PC-3 (cell line): ENCODE results near the gene SLC6A11. TPM values are rescaled to one million over a fixed set of nuclear protein-coding genes. Genes with fewer than 3 reads are reported as not detected.

ENCODE experiments used
- ATAC-seq: fragments of 200-7000 bp; cut with Tn5 transposase; 2 replicates; pipeline ENCODE4 v1.9.1; 2020; ENCODE audit warnings: mild to moderate bottlenecking, moderate library complexity
- BruUV-seq: library from RNA; stranded (reverse); fragments of 400-500 nt; replicated peaks from 2 replicates; lab custom pipeline; 2021; lab: Mats Ljungman, UMichigan
- CTCF ChIA-PET: fragments of 300-600 bp; sonication (Branson Sonifier 250); formaldehyde crosslinking; loops from one replicate; lab custom pipeline; 2022; ENCODE audit warnings: antibody characterized with exemption; lab: Charles Lee
- POLR2A ChIA-PET: fragments of 300-600 bp; sonication (Branson Sonifier 250); formaldehyde crosslinking; loops from one replicate; lab custom pipeline; 2022; ENCODE audit warnings: antibody characterized with exemption; ENCODE audit not compliant: unreplicated experiment; lab: Charles Lee
- DNase-seq: peaks from one replicate; pipeline ENCODE4 v3.0.0-alpha.2; 2015
- H2AFZ ChIP-seq: fragments of 300-600 bp; sonication (generic); 2 replicates; pipeline ENCODE4 v1.6.0; 2016; ENCODE audit warnings: antibody characterized with exemption, low read length
- H3F3A ChIP-seq: fragments of 300-600 bp; sonication (generic); one replicate; pipeline ENCODE4 v1.6.0; 2017; ENCODE audit warnings: antibody characterized with exemption, low read length, control low read depth, mild to moderate bottlenecking; ENCODE audit not compliant: unreplicated experiment
- H3K27ac ChIP-seq: fragments of 300-600 bp; sonication (generic); 2 replicates; pipeline ENCODE4 v1.5.1; 2016; ENCODE audit warnings: mild to moderate bottlenecking, low read length
- H3K27me3 ChIP-seq: fragments of 300-600 bp; sonication (generic); 2 replicates; pipeline ENCODE4 v1.6.1; 2016; ENCODE audit warnings: low read length, mixed read lengths
- H3K36me3 ChIP-seq: fragments of 300-600 bp; sonication (generic); 2 replicates; pipeline ENCODE4 v1.6.1; 2016; ENCODE audit warnings: low read depth, mixed run types, low read length, mixed read lengths
- H3K4me1 ChIP-seq: fragments of 300-600 bp; sonication (generic); 2 replicates; pipeline ENCODE4 v1.5.1; 2016; ENCODE audit warnings: low read length; ENCODE audit not compliant: insufficient read depth
- H3K4me2 ChIP-seq: fragments of 300-600 bp; sonication (generic); 2 replicates; pipeline ENCODE4 v1.6.0; 2016; ENCODE audit warnings: low read length
- H3K4me3 ChIP-seq: fragments of 300-600 bp; sonication (generic); 2 replicates; pipeline ENCODE4 v1.5.1; 2016; ENCODE audit warnings: mild to moderate bottlenecking, low read length, mixed read lengths
- H3K79me2 ChIP-seq: fragments of 300-600 bp; sonication (generic); 2 replicates; pipeline ENCODE4 v1.6.1; 2017; ENCODE audit warnings: low read length, mixed read lengths
- H3K9ac ChIP-seq: fragments of 300-600 bp; sonication (generic); 2 replicates; pipeline ENCODE4 v1.6.0; 2016; ENCODE audit warnings: mild to moderate bottlenecking, low read length
- H3K9me2 ChIP-seq: fragments of 300-600 bp; sonication (generic); replicated peaks from 2 replicates; pipeline ENCODE4 v1.6.1; 2016; ENCODE audit warnings: mixed run types, low read length, mixed read lengths
- H3K9me3 ChIP-seq: fragments of 300-600 bp; sonication (generic); 2 replicates; pipeline ENCODE4 v1.6.1; 2016; ENCODE audit warnings: low read length, mixed read lengths
- H4K20me1 ChIP-seq: fragments of 300-600 bp; sonication (generic); 2 replicates; pipeline ENCODE4 v1.6.1; 2016; ENCODE audit warnings: low read length, mixed read lengths
- EZH2 ChIP-seq: fragments of 300-600 bp; sonication (generic); IDR thresholded peaks from one replicate; pipeline ENCODE4 v1.6.1; 2017; ENCODE audit warnings: antibody characterized with exemption, mild to moderate bottlenecking, low read length; ENCODE audit not compliant: unreplicated experiment
- EZH2phosphoT487 ChIP-seq: fragments of 300-600 bp; sonication (generic); IDR thresholded peaks from 2 replicates; pipeline ENCODE4 v1.6.1; 2018; ENCODE audit warnings: mild to moderate bottlenecking, antibody characterized with exemption, low read length, borderline replicate concordance
- intact Hi-C: fragments of 100-400 bp; cut with micrococcal nuclease; formaldehyde crosslinking; loops from 2 replicates; pipeline ENCODE4 v1.9.0; 2023
- total RNA-seq: library from RNA; depleted of rRNA; stranded (reverse); fragments of >200 nt; gene quantifications from 2 replicates; pipeline ENCODE4 v1.2.3, GENCODE V29; 2014
- TF ChIP-seq, protein P1 (sequence below): fragments of 300-600 bp; sonication (generic); conservative IDR thresholded peaks from 2 replicates; pipeline ENCODE4 v1.5.1; 2017; ENCODE audit warnings: antibody characterized with exemption, low read depth, mild to moderate bottlenecking, low read length

Gene SLC6A11
- total RNA-seq, 1 experiment from 2014 or later, result 34.0 TPM

DNA sequence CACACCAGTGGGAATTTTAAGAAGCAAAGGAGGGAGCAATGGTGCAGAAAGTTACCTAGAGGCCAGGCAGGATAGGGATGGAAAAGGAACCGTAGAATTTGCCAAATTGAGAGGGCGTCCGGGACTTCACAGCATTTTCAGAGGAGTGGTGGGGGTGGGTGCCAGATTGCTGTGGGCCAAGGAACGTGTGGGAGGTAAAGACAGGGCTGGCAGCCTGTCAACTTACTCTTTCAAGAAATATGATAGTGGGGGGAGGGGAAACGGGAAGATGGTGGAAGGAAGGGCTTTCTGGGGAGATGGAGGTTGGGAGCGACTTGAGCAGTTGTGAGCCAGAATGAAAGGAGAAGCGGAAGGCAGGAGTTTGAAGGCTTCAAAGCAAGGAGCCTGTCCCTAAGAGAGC lies 1.4 kb upstream of the SLC6A11 start:
- Histone ChIP-seq H3K4me1 (peaks cover 34% of the 10 kb centered on the region), H3K27me3 (no peaks in the 10 kb centered on the region), H2AFZ (no peak overlapping the region), H3K36me3 (peaks cover under 1% of the 10 kb centered on the region; the same call in 1 of the 2 replicates), H3K4me3 (no peak overlapping the region), H3K27ac (no peak overlapping the region), H3K9ac (no peak overlapping the region), H4K20me1 (no peaks in the 10 kb centered on the region), H3K9me3 (no peaks in the 10 kb centered on the region), H3K4me2 (no peak overlapping the region), H3F3A (no peaks in the 10 kb centered on the region), H3K9me2 (no peaks in the 10 kb centered on the region), H3K79me2 (peaks cover 33% of the 10 kb centered on the region)
- intact Hi-C loops, result loop anchor here (10.0 kb wide), 1 partner anchor 70 kb away; no protein-coding TSS in a partner anchor
- TF ChIP-seq EZH2phosphoT487, result no peak
- TF ChIP-seq, protein P1, sequence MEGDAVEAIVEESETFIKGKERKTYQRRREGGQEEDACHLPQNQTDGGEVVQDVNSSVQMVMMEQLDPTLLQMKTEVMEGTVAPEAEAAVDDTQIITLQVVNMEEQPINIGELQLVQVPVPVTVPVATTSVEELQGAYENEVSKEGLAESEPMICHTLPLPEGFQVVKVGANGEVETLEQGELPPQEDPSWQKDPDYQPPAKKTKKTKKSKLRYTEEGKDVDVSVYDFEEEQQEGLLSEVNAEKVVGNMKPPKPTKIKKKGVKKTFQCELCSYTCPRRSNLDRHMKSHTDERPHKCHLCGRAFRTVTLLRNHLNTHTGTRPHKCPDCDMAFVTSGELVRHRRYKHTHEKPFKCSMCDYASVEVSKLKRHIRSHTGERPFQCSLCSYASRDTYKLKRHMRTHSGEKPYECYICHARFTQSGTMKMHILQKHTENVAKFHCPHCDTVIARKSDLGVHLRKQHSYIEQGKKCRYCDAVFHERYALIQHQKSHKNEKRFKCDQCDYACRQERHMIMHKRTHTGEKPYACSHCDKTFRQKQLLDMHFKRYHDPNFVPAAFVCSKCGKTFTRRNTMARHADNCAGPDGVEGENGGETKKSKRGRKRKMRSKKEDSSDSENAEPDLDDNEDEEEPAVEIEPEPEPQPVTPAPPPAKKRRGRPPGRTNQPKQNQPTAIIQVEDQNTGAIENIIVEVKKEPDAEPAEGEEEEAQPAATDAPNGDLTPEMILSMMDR, result no peak
- TF ChIP-seq EZH2, result no peak
- ChIA-PET CTCF (no interaction called here), POLR2A (interaction anchor here (0.5 kb wide), 1 partner anchor 33 kb away, joined by 3 read pairs; no protein-coding TSS in a partner anchor)
- ATAC-seq (no peak), DNase-seq (no peak)
- BruUV-seq, result no TSS peak

DNA sequence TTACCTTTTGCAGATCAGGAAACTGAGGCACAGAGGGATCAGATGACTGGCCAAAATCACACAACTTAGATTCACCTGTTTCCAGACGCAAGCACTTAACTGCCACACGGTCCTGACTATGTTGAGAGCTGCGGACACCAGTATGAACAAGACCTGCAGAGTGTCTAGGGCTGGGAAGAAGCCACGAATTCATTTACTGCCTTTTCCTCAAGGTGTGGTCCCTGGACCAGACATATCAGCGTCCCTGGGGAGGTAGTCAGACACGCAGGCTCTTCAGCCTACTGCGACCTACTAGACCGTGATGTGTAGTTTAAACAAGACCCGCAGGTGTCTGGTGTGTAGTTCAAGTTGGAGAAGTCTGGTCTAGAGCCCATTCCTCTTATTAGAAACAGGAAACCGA lies 541 bp upstream of the SLC6A11 start:
- Histone ChIP-seq H3K4me1 (peaks cover 34% of the 10 kb centered on the region), H3K36me3 (peaks cover 9% of the 10 kb centered on the region), H3F3A (no peaks in the 10 kb centered on the region), H2AFZ (peak overlapping the region; percentile 75), H3K9me2 (no peaks in the 10 kb centered on the region), H3K27ac (0 out of 2 replicates have a peak overlapping the region, but pooled peaks have one; percentile 66), H3K27me3 (no peaks in the 10 kb centered on the region), H4K20me1 (no peaks in the 10 kb centered on the region), H3K9me3 (no peaks in the 10 kb centered on the region), H3K9ac (peak overlapping the region; percentile 81), H3K4me2 (peak overlapping the region; percentile 85), H3K4me3 (peak overlapping the region; percentile 76), H3K79me2 (peaks cover 33% of the 10 kb centered on the region)
- ATAC-seq (no peak), DNase-seq (no peak)
- intact Hi-C loops, result loop anchor here (10.0 kb wide), 1 partner anchor 69 kb away; no protein-coding TSS in a partner anchor
- TF ChIP-seq EZH2phosphoT487, result no peak
- TF ChIP-seq, protein P1, result no peak
- CTCF ChIA-PET, result no interaction called here
- POLR2A ChIA-PET, result interaction anchor here (1.5 kb wide), 1 partner anchor 43 kb away, joined by 3 read pairs; no protein-coding TSS in a partner anchor
- BruUV-seq, result no TSS peak

DNA sequence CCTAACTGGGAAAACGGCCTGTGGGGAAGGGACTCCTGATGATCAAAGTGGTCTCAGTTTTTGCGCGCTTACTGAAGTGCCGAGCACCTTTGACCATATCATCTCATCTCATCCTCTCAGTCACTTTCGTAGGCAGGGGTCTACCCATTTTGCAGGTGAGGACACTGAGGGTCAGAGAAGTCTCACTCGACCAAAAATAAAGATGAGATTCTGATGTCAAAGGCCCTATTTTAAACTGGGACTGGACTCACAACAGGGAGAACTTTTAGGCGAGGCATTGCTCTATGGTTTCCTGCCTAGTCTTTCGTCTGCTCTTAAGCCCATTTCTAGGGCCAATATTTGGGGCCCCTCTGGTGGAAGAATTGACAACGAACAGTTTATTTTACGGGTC lies 830 bp downstream of the SLC6A11 start:
- ATAC-seq (no peak), DNase-seq (peak; percentile 43)
- no peaks in the 10 kb centered on the region for H3K9me3 ChIP-seq
- peaks cover 32% of the 10 kb centered on the region for H3K4me1 ChIP-seq
- intact Hi-C loops, result loop anchor here (10.0 kb wide), 1 partner anchor 68 kb away; no protein-coding TSS in a partner anchor
- peaks cover 20% of the 10 kb centered on the region for H3K36me3 ChIP-seq
- CTCF ChIA-PET, result no interaction called here
- H3K9ac ChIP-seq, result peak overlapping the region; percentile 81
- H3K27ac ChIP-seq, result peak overlapping the region; percentile 66
- H3F3A ChIP-seq, result no peaks in the 10 kb centered on the region
- BruUV-seq, result TSS peak; percentile 46
- peaks cover 33% of the 10 kb centered on the region for H3K79me2 ChIP-seq
- POLR2A ChIA-PET, result interaction anchor here (0.6 to 1.5 kb wide), 2 partner anchors 44 to 161 kb away, joined by 3 to 6 read pairs; no protein-coding TSS in a partner anchor
- no peaks in the 10 kb centered on the region for H4K20me1 ChIP-seq
- no peaks in the 10 kb centered on the region for H3K27me3 ChIP-seq
- peak overlapping the region; percentile 75 for H2AFZ ChIP-seq
- TF ChIP-seq, protein P1, result no peak
- no peak for TF ChIP-seq EZH2
- TF ChIP-seq EZH2phosphoT487, result no peak
- peak overlapping the region; percentile 76 for H3K4me3 ChIP-seq
- no peaks in the 10 kb centered on the region for H3K9me2 ChIP-seq
- peak overlapping the region; percentile 85 for H3K4me2 ChIP-seq
